Body of pancreas (tissue), 4 donors: ENCODE data around the gene ODF2. TPM values are rescaled to one million over a fixed set of nuclear protein-coding genes. Genes with fewer than 3 reads are reported as not detected.
"Not testable (repeated sequence)": the region's sequence is repeated elsewhere in the genome, so short reads cannot be mapped to it uniquely, and the experiment has no call there.

Source experiments
- ATAC-seq: fragments of 150-250 bp; one replicate; pipeline ENCODE4 v1.9.1; 2016
- DNase-seq, 4 donors: peaks; one replicate each; pipeline ENCODE4 v3.0.0-alpha.2; 2019
- H3K27ac ChIP-seq, 4 donors: fragments of 200-600 bp; sonication (generic); 1 replicate in 3 of 4; 2 replicates in 1 of 4; pipeline versions ENCODE4 v1.5.1 to v1.6.1; 2016 to 2019; ENCODE audit warnings: mild to moderate bottlenecking in 1 of 4, mixed read lengths in 1 of 4, moderate library complexity in 1 of 4
- H3K27me3 ChIP-seq, 2 donors: fragments of 200-600 bp; sonication (generic); one replicate each; pipeline ENCODE4 v1.6.0; 2016; ENCODE audit warnings: mild to moderate bottlenecking in 1 of 2
- H3K36me3 ChIP-seq, 2 donors: fragments of 200-600 bp; sonication (generic); replicated peaks in 1 of 2; 2 replicates each; pipeline ENCODE4 v1.5.1; 2016; ENCODE audit warnings: low read depth in 2 of 2; ENCODE audit not compliant: insufficient read depth in 1 of 2
- H3K4me1 ChIP-seq: fragments of 200-600 bp; sonication (generic); one replicate; pipeline ENCODE4 v1.6.0; 2016
- H3K4me3 ChIP-seq, 2 donors: fragments of 200-600 bp; sonication (generic); 1 replicate in 1 of 2; 2 replicates in 1 of 2; pipeline ENCODE4 v1.5.1; 2016 to 2019
- H3K9me3 ChIP-seq, 3 donors: fragments of 200-600 bp; sonication (generic); 1 replicate in 2 of 3; 2 replicates in 1 of 3; pipeline ENCODE4 v1.5.1; 2016
- POLR2A ChIP-seq, 3 donors: fragments of 450-650 bp; IDR thresholded peaks; one replicate each; pipeline ENCODE4 v1.6.1; 2016; ENCODE audit warnings: antibody characterized with exemption in 3 of 3, mild to moderate bottlenecking in 2 of 3
- WGBS, 2 donors: methylation state at CpG; one replicate each; pipeline ENCODE4 v1.1.5; 2017; 5-methylcytosine and 5-hydroxymethylcytosine counted together
- intact Hi-C: fragments of 100-400 bp; cut with DNase I; formaldehyde crosslinking; loops from one replicate; pipeline ENCODE4 v1.15.1; 2023
- total RNA-seq, 2 donors: library from RNA; depleted of rRNA; stranded (reverse); fragments of >200 nt; gene quantifications; one replicate each; pipeline ENCODE4 v1.1.0, GENCODE V29; 2016
- TF ChIP-seq, protein P1 (sequence below), 7 experiments: fragments of 450-650 bp in 4 of 7; fragments of 200-600 bp in 3 of 7; sonication (generic) in 3 of 7; IDR thresholded peaks; one replicate each; pipeline ENCODE4 v1.5.1; 2016 to 2019; ENCODE audit warnings: antibody characterized with exemption in 7 of 7

ODF2 gene
- total RNA-seq, 2 donors from 2014 or later: 14.3 to 23.4 TPM

DNA sequence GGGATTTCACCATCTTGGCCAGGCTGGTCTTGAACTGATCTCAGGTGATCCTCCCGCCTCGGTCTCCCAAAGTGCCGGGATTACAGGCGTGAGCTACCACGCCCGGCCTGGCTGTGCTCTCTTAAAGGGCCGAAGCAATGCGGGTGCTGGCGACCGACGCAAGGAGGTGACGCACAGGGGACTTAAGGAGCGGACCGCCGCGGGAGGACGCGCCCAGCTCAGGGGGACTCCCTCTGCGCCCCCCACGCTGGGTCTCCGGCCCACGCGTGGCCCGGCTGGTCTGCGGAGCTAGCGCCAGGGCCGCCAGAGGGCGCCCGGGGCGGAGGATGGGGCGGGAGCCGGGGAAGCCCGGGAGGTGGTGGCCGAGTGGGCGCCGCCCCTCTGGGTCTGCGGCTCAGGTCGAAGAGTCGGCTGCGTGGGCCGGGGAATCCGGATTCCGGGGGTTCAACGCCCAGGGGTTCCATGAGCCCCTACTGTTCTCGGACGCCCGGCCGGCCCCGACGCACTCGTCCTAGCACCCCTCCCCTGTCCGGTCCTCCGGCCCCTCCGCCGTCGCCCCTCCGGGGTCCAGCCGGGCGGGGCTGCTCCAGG is 35.7 kb upstream of the ODF2 start:
- peak overlapping the region; percentile 81 to 99 for H3K4me3 ChIP-seq
- peak overlapping the region in 3 of 4 donors; percentile 37 to 67 (median 56) for H3K27ac ChIP-seq
- no peaks in the 10 kb centered on the region for H3K9me3 ChIP-seq
- no peaks in the 10 kb centered on the region for H3K27me3 ChIP-seq
- TF ChIP-seq POLR2A (IDR thresholded peaks at IDR 0.05): no peak
- TF ChIP-seq, protein P1, sequence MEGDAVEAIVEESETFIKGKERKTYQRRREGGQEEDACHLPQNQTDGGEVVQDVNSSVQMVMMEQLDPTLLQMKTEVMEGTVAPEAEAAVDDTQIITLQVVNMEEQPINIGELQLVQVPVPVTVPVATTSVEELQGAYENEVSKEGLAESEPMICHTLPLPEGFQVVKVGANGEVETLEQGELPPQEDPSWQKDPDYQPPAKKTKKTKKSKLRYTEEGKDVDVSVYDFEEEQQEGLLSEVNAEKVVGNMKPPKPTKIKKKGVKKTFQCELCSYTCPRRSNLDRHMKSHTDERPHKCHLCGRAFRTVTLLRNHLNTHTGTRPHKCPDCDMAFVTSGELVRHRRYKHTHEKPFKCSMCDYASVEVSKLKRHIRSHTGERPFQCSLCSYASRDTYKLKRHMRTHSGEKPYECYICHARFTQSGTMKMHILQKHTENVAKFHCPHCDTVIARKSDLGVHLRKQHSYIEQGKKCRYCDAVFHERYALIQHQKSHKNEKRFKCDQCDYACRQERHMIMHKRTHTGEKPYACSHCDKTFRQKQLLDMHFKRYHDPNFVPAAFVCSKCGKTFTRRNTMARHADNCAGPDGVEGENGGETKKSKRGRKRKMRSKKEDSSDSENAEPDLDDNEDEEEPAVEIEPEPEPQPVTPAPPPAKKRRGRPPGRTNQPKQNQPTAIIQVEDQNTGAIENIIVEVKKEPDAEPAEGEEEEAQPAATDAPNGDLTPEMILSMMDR (IDR thresholded peaks at IDR 0.05): peak; percentile 65 to 84 (median 73)
- no peaks in the 10 kb centered on the region for H3K36me3 ChIP-seq
- ATAC-seq (peak; percentile 85), DNase-seq (peak; percentile 67 to 80 (median 72))
- intact Hi-C loops: no loop called here
- peaks cover 21% of the 10 kb centered on the region for H3K4me1 ChIP-seq
- WGBS, 2 donors: 0% methylated on average over 11 to 57 of the region's 59 CpGs

DNA sequence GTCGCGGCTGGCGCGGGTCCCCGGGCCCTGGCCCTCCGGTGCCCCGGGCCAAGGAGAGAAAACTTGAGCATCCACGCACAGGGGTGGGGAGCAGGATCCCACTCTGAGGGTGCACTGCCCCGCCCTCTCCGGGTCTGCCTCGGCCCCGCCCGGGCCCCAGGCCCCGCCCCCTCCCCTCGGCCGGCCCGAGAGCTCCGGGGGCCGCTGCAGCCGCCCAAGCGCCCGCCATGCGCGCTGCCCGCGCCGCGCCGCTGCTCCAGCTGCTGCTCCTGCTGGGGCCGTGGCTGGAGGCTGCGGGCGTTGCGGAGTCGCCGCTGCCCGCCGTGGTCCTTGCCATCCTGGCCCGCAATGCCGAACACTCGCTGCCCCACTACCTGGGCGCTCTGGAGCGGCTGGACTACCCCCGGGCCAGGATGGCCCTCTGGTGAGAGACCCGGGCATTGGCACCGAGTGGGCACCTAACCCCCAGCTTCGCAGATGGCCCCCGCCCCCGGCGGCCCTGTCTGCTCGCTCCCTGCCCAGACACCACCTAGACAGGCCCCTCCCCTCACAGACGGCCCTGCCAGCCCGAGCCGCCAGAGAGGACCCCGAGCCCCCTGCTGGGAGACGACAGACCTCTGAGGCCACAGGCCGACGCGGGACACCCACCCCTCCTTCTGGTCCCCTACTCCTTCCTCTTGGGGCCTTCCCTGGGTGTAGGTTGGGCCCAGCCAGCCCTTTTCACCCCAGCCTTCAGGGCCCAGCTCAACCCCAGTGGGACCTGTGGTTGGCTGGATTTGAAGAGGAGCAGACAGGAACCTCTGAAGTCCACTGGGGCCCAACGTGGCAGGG is 34.9 kb upstream of the ODF2 start, which contains the start of gene CERCAM:
CERCAM (plus strand) TSS at position 207 of the 831 bp plus-strand sequence; CDS start at position 228, 21 bp downstream.
- Histone ChIP-seq H3K4me1 (peaks cover 21% of the 10 kb centered on the region), H3K4me3 (peak within 1 kb of the TSS; percentile 81 to 99), H3K27me3 (no peaks in the 10 kb centered on the region), H3K36me3 (no peaks in the 10 kb centered on the region), H3K27ac (peak within 1 kb of the TSS; percentile 1 to 67 (median 46)), H3K9me3 (no peaks in the 10 kb centered on the region)
- TF ChIP-seq, protein P1 (IDR thresholded peaks at IDR 0.05): peak in 1 of 7 experiments; percentile 14
- TF ChIP-seq POLR2A (IDR thresholded peaks at IDR 0.05): peak; percentile 27 to 32 (median 28)
- intact Hi-C loops: no loop called here
- DNase-seq (peak; percentile 55 to 78 (median 62)), ATAC-seq (peak; percentile 81)
- 1 to 5% methylated on average over 4 to 28 of the region's 59 CpGs for WGBS, 2 donors

DNA sequence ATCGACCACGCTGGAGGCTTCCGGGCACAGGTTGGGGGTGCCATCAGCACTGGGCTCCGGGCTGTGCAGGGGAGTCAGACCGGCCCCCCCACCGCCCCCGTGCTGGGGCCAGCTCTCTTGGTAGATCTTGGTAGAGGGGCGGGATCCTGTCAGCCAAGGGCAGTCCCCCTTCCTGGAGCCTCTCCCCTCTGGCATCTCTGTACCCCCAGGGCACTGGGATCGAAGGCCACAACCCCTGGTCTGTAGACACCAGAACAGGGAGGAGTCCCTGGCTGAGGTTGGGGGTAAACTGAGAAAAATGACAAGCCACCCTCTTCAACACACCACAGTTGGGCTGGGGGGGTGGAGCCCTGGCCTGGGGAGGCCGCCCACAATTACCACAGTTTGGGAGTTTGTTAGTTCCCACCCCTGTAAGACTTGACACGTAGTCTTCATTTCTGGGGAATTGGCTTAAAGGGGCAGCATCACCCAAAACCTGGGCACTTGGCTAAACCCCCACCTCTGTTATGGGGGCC is 34.3 kb upstream of the ODF2 start:
- Histone ChIP-seq H3K4me1 (peaks cover 21% of the 10 kb centered on the region), H3K27ac (peak overlapping the region in 3 of 4 donors; percentile 1 to 67 (median 28)), H3K27me3 (no peaks in the 10 kb centered on the region), H3K4me3 (peak overlapping the region; percentile 58 to 99), H3K36me3 (no peaks in the 10 kb centered on the region), H3K9me3 (no peaks in the 10 kb centered on the region)
- intact Hi-C loops: no loop called here
- DNase-seq (peak in 1 of 4 donors; percentile 14), ATAC-seq (no peak)
- 15 to 100% methylated on average over 1 to 10 of the region's 11 CpGs for WGBS, 2 donors
- TF ChIP-seq, protein P1 (IDR thresholded peaks at IDR 0.05): no peak
- TF ChIP-seq POLR2A (IDR thresholded peaks at IDR 0.05): no peak

DNA sequence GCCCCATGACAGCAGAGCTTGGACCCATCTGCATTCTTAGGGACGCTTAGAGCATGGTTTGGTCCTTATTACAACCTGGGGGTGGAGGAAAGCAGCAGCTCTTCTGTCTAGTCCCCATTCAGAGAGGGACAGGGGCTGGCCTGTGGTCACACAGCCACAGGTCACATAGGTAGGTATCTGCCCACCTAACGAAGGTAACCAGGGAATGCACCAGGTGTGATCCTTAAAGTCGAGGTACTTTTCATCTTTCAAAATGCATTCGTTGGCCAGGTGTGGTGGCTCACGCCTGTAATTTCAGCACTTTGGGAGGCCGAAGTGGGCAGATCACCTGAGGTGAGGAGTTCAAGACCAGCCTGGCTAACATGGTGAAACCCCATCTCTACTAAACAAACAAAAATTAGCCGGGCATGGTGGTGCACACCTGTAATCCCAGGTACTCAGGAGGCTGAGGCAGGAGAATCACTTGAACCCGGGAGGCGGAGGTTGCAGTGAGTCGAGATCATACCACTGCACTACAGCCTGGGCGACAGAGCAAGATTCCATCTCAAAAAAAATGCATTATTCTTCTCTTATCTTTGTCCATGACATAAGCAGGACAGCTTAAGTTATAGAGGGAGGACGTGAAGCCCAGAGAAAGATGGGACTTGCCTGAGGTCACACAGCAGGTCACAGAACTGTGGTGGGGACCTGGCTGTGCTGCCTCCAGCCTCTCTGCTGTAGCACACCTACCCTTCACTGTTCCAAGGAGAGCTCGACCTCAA is 33.6 kb upstream of the ODF2 start:
- H3K4me3 ChIP-seq, H3K9me3 ChIP-seq, H3K27ac ChIP-seq, H3K36me3 ChIP-seq, ATAC-seq, DNase-seq, H3K27me3 ChIP-seq, intact Hi-C loops: not testable (repeated sequence)
- WGBS, 2 donors: 84 to 86% methylated on average over 12 to 13 of the region's 13 CpGs
- H3K4me1 ChIP-seq: peaks cover 21% of the 10 kb centered on the region
